ENCODE data around the gene ASB16. TPM values are rescaled to one million over a fixed set of nuclear protein-coding genes. Genes with fewer than 3 reads are reported as not detected.

The ASB16 gene
- total and polyA plus RNA-seq, 2 donors (not counting 1 experiment from before 2014, with no cell fraction given) = not detected

GRCh38 chr17:44132275-44132821 lies 38.2 kb upstream of the ASB16 start:
- no peak overlapping the region for H3K27ac ChIP-seq (ENCODE audit: low read length in 2 of 2)
- no peak for TF ChIP-seq CTCF (IDR thresholded peaks at IDR 0.05)
- TF ChIP-seq EZH2 (IDR thresholded peaks at IDR 0.05; ENCODE audit: borderline replicate concordance, insufficient read depth, low read depth, low read length, poor library complexity, severe bottlenecking) = no peak
- no peaks in the 10 kb centered on the region for H3K9me3 ChIP-seq (ENCODE audit: control extremely low read depth in 1 of 3, control insufficient read depth in 2 of 3, insufficient read depth in 1 of 3, low read length in 2 of 3)
- H4K20me1 ChIP-seq (ENCODE audit: control insufficient read depth, insufficient read depth, low read length, poor library complexity, severe bottlenecking) = no peaks in the 10 kb centered on the region
- ChIA-PET CTCF (interaction anchor here (1.7 kb wide), 1 partner anchor 16 kb away, joined by 3 read pairs; no protein-coding TSS in a partner anchor), POLR2A (no interaction called here)
- no peaks in the 10 kb centered on the region for H3K4me1 ChIP-seq (ENCODE audit: control insufficient read depth in 2 of 2, insufficient read depth in 2 of 2, low read length in 2 of 2)
- H3K27ac Mint-ChIP-seq = no peak overlapping the region
- H3K4me1 Mint-ChIP-seq = no peaks in the 10 kb centered on the region
- H3K27me3 Mint-ChIP-seq = peaks cover under 1% of the 10 kb centered on the region
- no peaks in the 10 kb centered on the region for H3K9me3 Mint-ChIP-seq (ENCODE audit: insufficient read depth)
- DNase-seq (no peak), ATAC-seq (ENCODE audit: low read depth) (no peak)
- no peak overlapping the region for H3K9ac ChIP-seq (ENCODE audit: low read length)
- intact Hi-C loops (cut with micrococcal nuclease) = no loop called here
- H3K4me3 Mint-ChIP-seq = no peak overlapping the region
- H3K79me2 ChIP-seq (ENCODE audit: control insufficient read depth, insufficient read depth, low read length) = no peaks in the 10 kb centered on the region
- H3K4me2 ChIP-seq (replicated peaks; ENCODE audit: low read depth, low read length, poor library complexity, severe bottlenecking) = no peak overlapping the region
- H2AFZ ChIP-seq (ENCODE audit: insufficient read depth, low read depth, low read length, poor library complexity, severe bottlenecking) = no peak overlapping the region
- H3K36me3 ChIP-seq (replicated peaks in 1 of 2; ENCODE audit: control extremely low read depth in 1 of 2, control insufficient read depth in 1 of 2, extremely low read depth in 1 of 2, insufficient read depth in 2 of 2, low read length in 1 of 2) = no peaks in the 10 kb centered on the region
- no peak overlapping the region for H3K4me3 ChIP-seq (ENCODE audit: control extremely low read depth in 1 of 5, extremely low read depth in 1 of 5, insufficient read depth in 1 of 5, low read depth in 2 of 5, low read length in 4 of 5)
- peaks cover 0 to under 1% (median 0%) of the 10 kb centered on the region in 4 experiments for H3K27me3 ChIP-seq (replicated peaks in 1 of 4; ENCODE audit: control extremely low read depth in 1 of 4, control insufficient read depth in 3 of 4, insufficient read depth in 4 of 4, low read length in 3 of 4)

- TF ChIP-seq EZH2 (IDR thresholded peaks at IDR 0.05; ENCODE audit: borderline replicate concordance, insufficient read depth, low read depth, low read length, poor library complexity, severe bottlenecking) (no peak), CTCF (IDR thresholded peaks at IDR 0.05) (no peak)
- no peak overlapping the region for H2AFZ ChIP-seq (ENCODE audit: insufficient read depth, low read depth, low read length, poor library complexity, severe bottlenecking)
- no peak overlapping the region for H3K9ac ChIP-seq (ENCODE audit: low read length)
- no peak overlapping the region for H3K4me2 ChIP-seq (replicated peaks; ENCODE audit: low read depth, low read length, poor library complexity, severe bottlenecking)
- ATAC-seq (ENCODE audit: low read depth) = no peak
- no peak overlapping the region for H3K27ac ChIP-seq (ENCODE audit: low read length in 2 of 2)
- Mint-ChIP-seq H3K27me3 (peaks cover 14% of the 10 kb centered on the region), H3K27ac (no peak overlapping the region), H3K4me3 (no peak overlapping the region), H3K4me1 (peaks cover 2% of the 10 kb centered on the region), H3K9me3 (ENCODE audit: insufficient read depth) (no peaks in the 10 kb centered on the region)
- H3K79me2 ChIP-seq (ENCODE audit: control insufficient read depth, insufficient read depth, low read length) = no peaks in the 10 kb centered on the region
- H3K9me3 ChIP-seq (ENCODE audit: control extremely low read depth in 1 of 3, control insufficient read depth in 2 of 3, insufficient read depth in 1 of 3, low read length in 2 of 3) = no peaks in the 10 kb centered on the region
- POLR2A ChIA-PET = interaction anchor here (0.6 kb wide), 1 partner anchor 13 kb away, joined by 8 read pairs; no protein-coding TSS in a partner anchor
- H3K27me3 ChIP-seq (replicated peaks in 1 of 4; ENCODE audit: control extremely low read depth in 1 of 4, control insufficient read depth in 3 of 4, insufficient read depth in 4 of 4, low read length in 3 of 4) = peaks cover 0 to 17% (median 3%) of the 10 kb centered on the region in 4 experiments
- DNase-seq = no peak
- H3K36me3 ChIP-seq (replicated peaks in 1 of 2; ENCODE audit: control extremely low read depth in 1 of 2, control insufficient read depth in 1 of 2, extremely low read depth in 1 of 2, insufficient read depth in 2 of 2, low read length in 1 of 2) = no peaks in the 10 kb centered on the region
- H4K20me1 ChIP-seq (ENCODE audit: control insufficient read depth, insufficient read depth, low read length, poor library complexity, severe bottlenecking) = no peaks in the 10 kb centered on the region
- intact Hi-C loops (cut with micrococcal nuclease) = no loop called here
- H3K4me3 ChIP-seq (ENCODE audit: control extremely low read depth in 1 of 5, extremely low read depth in 1 of 5, insufficient read depth in 1 of 5, low read depth in 2 of 5, low read length in 4 of 5) = no peak overlapping the region
- H3K4me1 ChIP-seq (ENCODE audit: control insufficient read depth in 2 of 2, insufficient read depth in 2 of 2, low read length in 2 of 2) = no peaks in the 10 kb centered on the region
- 77% methylated on average over 4 of the region's 4 CpGs for WGBS (ENCODE audit: insufficient coverage)
- CTCF ChIA-PET = interaction anchor here (0.6 to 1.9 kb wide), 4 partner anchors 10 to 296 kb away, joined by 3 to 5 read pairs (median 4); partner anchors contain the start of gene HDAC5
Observed at GRCh38 chr17:44133918-44134476, 36.5 kb upstream of the ASB16 start.

Data from B cell (primary cell).